Mucosa of gallbladder (tissue), 1 donor: ENCODE results near the gene KCNF1. TPM values are rescaled to one million over a fixed set of nuclear protein-coding genes. Genes with fewer than 3 reads are reported as not detected.

Source experiments
- DNase-seq: peaks from one replicate; pipeline ENCODE4 v3.0.0-alpha.2; 2020; ENCODE audit warnings: low spot score
- total RNA-seq: library from RNA; stranded (reverse); gene quantifications from one replicate; pipeline ENCODE4 v1.2.1, GENCODE V29; 2021
- donor health status: DM: no; HTN: no; CAD: no.

Gene KCNF1
- total RNA-seq = 0.63 TPM

- peak; percentile 37 for DNase-seq
These were observed at the start of gene KCNF1 for GRCh38 chr2:10911291-10912075. KCNF1 (plus strand) TSS chr2:10911934; CDS start chr2:10912427, 493 bp downstream.

GRCh38 chr2:10862330-10862729 lies 49.4 kb upstream of the KCNF1 start:
- no peak for DNase-seq

GRCh38 chr2:10863047-10863446 lies 48.7 kb upstream of the KCNF1 start:
- no peak for DNase-seq

GRCh38 chr2:10863837-10864236 lies 47.9 kb upstream of the KCNF1 start:
- DNase-seq = no peak

GRCh38 chr2:10864251-10864650 lies 47.5 kb upstream of the KCNF1 start:
- DNase-seq = no peak

GRCh38 chr2:10864861-10865636 lies 46.7 kb upstream of the KCNF1 start:
- no peak for DNase-seq

- no peak for DNase-seq
These were observed 45.9 kb upstream of the KCNF1 start for GRCh38 chr2:10865841-10866240.

GRCh38 chr2:10867692-10868420 lies 43.9 kb upstream of the KCNF1 start:
- no peak for DNase-seq

- no peak for DNase-seq
These were observed 43.0 kb upstream of the KCNF1 start for GRCh38 chr2:10868465-10869314.

GRCh38 chr2:10871978-10872377 lies 39.8 kb upstream of the KCNF1 start:
- DNase-seq = no peak

GRCh38 chr2:10873171-10873570 lies 38.6 kb upstream of the KCNF1 start:
- no peak for DNase-seq

GRCh38 chr2:10873790-10874437 lies 37.8 kb upstream of the KCNF1 start:
- no peak for DNase-seq

- no peak for DNase-seq
These were observed 36.6 kb upstream of the KCNF1 start for GRCh38 chr2:10875126-10875525.

GRCh38 chr2:10876394-10876793 lies 35.3 kb upstream of the KCNF1 start:
- DNase-seq = no peak

GRCh38 chr2:10876963-10877362 lies 34.8 kb upstream of the KCNF1 start:
- DNase-seq = no peak

- DNase-seq = no peak
These were observed 34.1 kb upstream of the KCNF1 start for GRCh38 chr2:10877651-10878111.

GRCh38 chr2:10878268-10878915 lies 33.3 kb upstream of the KCNF1 start:
- DNase-seq = no peak

GRCh38 chr2:10879159-10879558 lies 32.6 kb upstream of the KCNF1 start:
- no peak for DNase-seq

GRCh38 chr2:10879624-10880585 lies 31.8 kb upstream of the KCNF1 start:
- no peak for DNase-seq
